Activated CD4-positive, alpha-beta T cell treated with anti-CD3 and anti-CD28 coated beads, Interleukin-2, amount 50 U/mL, for 48 hours (primary cell): ENCODE data around the gene VPS35.
"Not testable (repeated sequence)": the region's sequence is repeated elsewhere in the genome, so short reads cannot be mapped to it uniquely, and the experiment has no call there.

Source experiments
- DNase-seq, 2 experiments: peaks; one replicate each; pipeline ENCODE4 v3.0.0-alpha.2; 2020

VPS35 gene

GRCh38 chr16:46711106-46712058 lies 22.4 kb upstream of the VPS35 start:
- DNase-seq, result no peak

GRCh38 chr16:46709469-46710005 lies 20.6 kb upstream of the VPS35 start:
- DNase-seq, result no peak

- DNase-seq, result no peak
Observed at GRCh38 chr16:46706642-46707041, 17.7 kb upstream of the VPS35 start.

- no peak for DNase-seq
Observed at GRCh38 chr16:46702030-46702429, 13.1 kb upstream of the VPS35 start.

- no peak for DNase-seq
Observed at GRCh38 chr16:46701615-46702014, 12.6 kb upstream of the VPS35 start.

GRCh38 chr16:46700048-46700447 lies 11.1 kb upstream of the VPS35 start:
- no peak for DNase-seq

GRCh38 chr16:46696957-46697356 lies 8.0 kb upstream of the VPS35 start:
- DNase-seq, result no peak

GRCh38 chr16:46695937-46696336 lies 7.0 kb upstream of the VPS35 start:
- no peak for DNase-seq

- DNase-seq, result no peak
Observed at GRCh38 chr16:46693598-46693997, 4.6 kb upstream of the VPS35 start.

- DNase-seq, result no peak
Observed at GRCh38 chr16:46691726-46692125, 2.7 kb upstream of the VPS35 start.

- DNase-seq, result no peak
Observed at GRCh38 chr16:46690281-46691178, 1.6 kb upstream of the VPS35 start.

- peak; percentile 98 to 99 for DNase-seq
Observed at GRCh38 chr16:46689365-46690280, 645 bp upstream of the VPS35 start, which contains the start of gene ORC6. Gene ORC6, plus strand, starts transcription at chr16:46689659. Its CDS starts 47 bp downstream, at chr16:46689706.

- DNase-seq, result no peak
Observed at GRCh38 chr16:46688101-46688653, 801 bp downstream of the VPS35 start.

- no peak for DNase-seq
Observed at GRCh38 chr16:46687486-46687885, 1.5 kb downstream of the VPS35 start.

GRCh38 chr16:46686815-46687473 lies 2.0 kb downstream of the VPS35 start:
- no peak for DNase-seq

GRCh38 chr16:46681867-46682266 lies 7.1 kb downstream of the VPS35 start:
- DNase-seq, result not testable (repeated sequence)

GRCh38 chr16:46677943-46678342 lies 11.0 kb downstream of the VPS35 start:
- DNase-seq, result not testable (repeated sequence)

- peak; percentile 36 to 50 for DNase-seq
Observed at GRCh38 chr16:46673320-46674013, 15.5 kb downstream of the VPS35 start.

- DNase-seq, result no peak
Observed at GRCh38 chr16:46662123-46662522, 26.9 kb downstream of the VPS35 start.

- DNase-seq, result peak; percentile 31 to 44
Observed at GRCh38 chr16:46658925-46659324, 30.1 kb downstream of the VPS35 start.
